ENCODE measurements around the gene DLG5. TPM values are rescaled to one million over a fixed set of nuclear protein-coding genes. Genes with fewer than 3 reads are reported as not detected.

DLG5 gene
- total RNA-seq: 10 to 100 TPM; 26.0 to 36.7 TPM
- long read RNA-seq, partial matches to known transcripts: 21 of 26 reads
- long read RNA-seq, other reads (novel, unspliced or antisense): 2 of 26 reads

GRCh38 chr10:77926566-77927401 lies at the start of gene DLG5:
TSS of gene DLG5 (minus strand) at chr10:77926755. CDS start at chr10:77926520, 235 bp downstream.
- ATAC-seq (peak; percentile 88), DNase-seq (peak; percentile 73 to 79)
- intact Hi-C loops (cut with DNase I, micrococcal nuclease): loop anchor here in 1 of 2 donors (10.0 kb wide), 1 partner anchor 82 kb away; no protein-coding TSS in a partner anchor

- ATAC-seq (peak; percentile 88), DNase-seq (peak; percentile 44 to 65)
- intact Hi-C loops (cut with DNase I, micrococcal nuclease): loop anchor here in 1 of 2 donors (2.0 kb wide), 1 partner anchor 130 kb away; no protein-coding TSS in a partner anchor
Observed at GRCh38 chr10:77975086-77975666, 48.6 kb upstream of the DLG5 start.

- intact Hi-C loops (cut with DNase I, micrococcal nuclease): loop anchor here in 1 of 2 donors (2.0 kb wide), 1 partner anchor 130 kb away; no protein-coding TSS in a partner anchor
- ATAC-seq (peak; percentile 41), DNase-seq (peak in 1 of 2 donors; percentile 32)
Observed at GRCh38 chr10:77974396-77975074, 48.0 kb upstream of the DLG5 start.

GRCh38 chr10:77973276-77973675 lies 46.7 kb upstream of the DLG5 start:
- ATAC-seq (no peak), DNase-seq (no peak)
- intact Hi-C loops (cut with DNase I, micrococcal nuclease): no loop called here

- intact Hi-C loops (cut with DNase I, micrococcal nuclease): no loop called here
- ATAC-seq: no peak
- DNase-seq: no peak
Observed at GRCh38 chr10:77972148-77972547, 45.6 kb upstream of the DLG5 start.

GRCh38 chr10:77971804-77972144 lies 45.2 kb upstream of the DLG5 start:
- intact Hi-C loops (cut with DNase I, micrococcal nuclease): no loop called here
- no peak for DNase-seq
- no peak for ATAC-seq

GRCh38 chr10:77970869-77971803 lies 44.6 kb upstream of the DLG5 start:
- DNase-seq: peak; percentile 36 to 80
- peak; percentile 29 for ATAC-seq
- intact Hi-C loops (cut with DNase I, micrococcal nuclease): no loop called here

- DNase-seq (peak in 1 of 2 donors; percentile 38), ATAC-seq (no peak)
- intact Hi-C loops (cut with DNase I, micrococcal nuclease): no loop called here
Observed at GRCh38 chr10:77969114-77969513, 42.6 kb upstream of the DLG5 start.

GRCh38 chr10:77967611-77968022 lies 41.1 kb upstream of the DLG5 start:
- intact Hi-C loops (cut with DNase I, micrococcal nuclease): no loop called here
- DNase-seq: no peak
- ATAC-seq: no peak

GRCh38 chr10:77965294-77965693 lies 38.7 kb upstream of the DLG5 start:
- no peak for DNase-seq
- intact Hi-C loops (cut with DNase I, micrococcal nuclease): no loop called here
- no peak for ATAC-seq

GRCh38 chr10:77964811-77965210 lies 38.3 kb upstream of the DLG5 start:
- ATAC-seq: no peak
- intact Hi-C loops (cut with DNase I, micrococcal nuclease): no loop called here

GRCh38 chr10:77963901-77964300 lies 37.3 kb upstream of the DLG5 start:
- ATAC-seq (no peak), DNase-seq (no peak)
- intact Hi-C loops (cut with DNase I, micrococcal nuclease): no loop called here

More at GRCh38 chr10:77964811-77965210, 38.3 kb upstream of the DLG5 start:
- no peak for DNase-seq

GRCh38 chr10:77962350-77963146 lies 36.0 kb upstream of the DLG5 start:
- no peak for ATAC-seq
- intact Hi-C loops (cut with DNase I, micrococcal nuclease): no loop called here

GRCh38 chr10:77961668-77962067 lies 35.1 kb upstream of the DLG5 start:
- ATAC-seq (no peak), DNase-seq (no peak)
- intact Hi-C loops (cut with DNase I, micrococcal nuclease): no loop called here

More at GRCh38 chr10:77962350-77963146, 36.0 kb upstream of the DLG5 start:
- no peak for DNase-seq

GRCh38 chr10:77960829-77961329 lies 34.3 kb upstream of the DLG5 start:
- intact Hi-C loops (cut with DNase I, micrococcal nuclease): no loop called here
- no peak for ATAC-seq
- no peak for DNase-seq

- ATAC-seq (no peak), DNase-seq (no peak)
- intact Hi-C loops (cut with DNase I, micrococcal nuclease): no loop called here
Observed at GRCh38 chr10:77959887-77960455, 33.4 kb upstream of the DLG5 start.

GRCh38 chr10:77959384-77959783 lies 32.8 kb upstream of the DLG5 start:
- ATAC-seq (no peak), DNase-seq (no peak)
- intact Hi-C loops (cut with DNase I, micrococcal nuclease): no loop called here
